KMS-11 (cell line): ENCODE data around the gene SLC25A28.

Experiments used
- H2AFZ ChIP-seq: fragments of 200-600 bp; sonication (generic); 2 replicates; pipeline ENCODE4 v1.6.1; 2016; ENCODE audit warnings: antibody characterized with exemption, mixed run types, low read depth
- H3K27ac ChIP-seq: fragments of 200-600 bp; sonication (generic); 2 replicates; pipeline ENCODE4 v1.6.1; 2016; ENCODE audit warnings: mild to moderate bottlenecking, mixed run types
- H3K27me3 ChIP-seq: fragments of 200-600 bp; sonication (generic); 2 replicates; pipeline ENCODE4 v1.6.1; 2017; ENCODE audit warnings: mild to moderate bottlenecking, low read depth, mixed run types, moderate library complexity; ENCODE audit not compliant: insufficient read depth
- H3K36me3 ChIP-seq: fragments of 200-600 bp; sonication (generic); 2 replicates; pipeline ENCODE4 v1.6.1; 2017; ENCODE audit warnings: mild to moderate bottlenecking, mixed run types; ENCODE audit not compliant: insufficient read depth
- H3K4me1 ChIP-seq: fragments of 200-600 bp; sonication (generic); 2 replicates; pipeline ENCODE4 v1.6.1; 2016; ENCODE audit warnings: mild to moderate bottlenecking, low read depth, mixed run types; ENCODE audit not compliant: poor library complexity, severe bottlenecking
- H3K4me2 ChIP-seq: fragments of 200-600 bp; sonication (generic); 2 replicates; pipeline ENCODE4 v1.7.0; 2016; ENCODE audit warnings: mild to moderate bottlenecking, mixed run types
- H3K4me3 ChIP-seq: fragments of 200-600 bp; sonication (generic); IDR thresholded peaks from 2 replicates; pipeline ENCODE4 v1.6.1; 2017; ENCODE audit warnings: low read depth, low read length, mixed read lengths; ENCODE audit not compliant: insufficient read depth
- H3K79me2 ChIP-seq: fragments of 200-600 bp; sonication (generic); 2 replicates; pipeline ENCODE4 v1.6.1; 2016; ENCODE audit warnings: low read depth, mixed run types; ENCODE audit not compliant: insufficient read depth
- H3K9ac ChIP-seq: fragments of 200-600 bp; sonication (generic); 2 replicates; pipeline ENCODE4 v1.6.1; 2016; ENCODE audit warnings: mild to moderate bottlenecking, mixed run types
- H4K20me1 ChIP-seq: fragments of 200-600 bp; sonication (generic); 2 replicates; pipeline ENCODE4 v1.6.1; 2016; ENCODE audit warnings: mild to moderate bottlenecking, mixed run types; ENCODE audit not compliant: insufficient read depth
- TF ChIP-seq, protein P1 (sequence below): fragments of 200-600 bp; sonication (generic); conservative IDR thresholded peaks from 2 replicates; pipeline ENCODE4 v1.6.1; 2017; ENCODE audit warnings: low read depth, mild to moderate bottlenecking, antibody characterized with exemption, low read length, moderate library complexity, mixed read lengths

The SLC25A28 gene

GRCh38 chr10:99660662-99661376 is 40.6 kb upstream of the SLC25A28 start:
- Histone ChIP-seq H3K4me1 (peaks cover 6% of the 10 kb centered on the region), H3K4me2 (peak overlapping the region; percentile 61; the same call in 1 of the 2 replicates), H3K27ac (no peak overlapping the region)

GRCh38 chr10:99659868-99660366 is 39.7 kb upstream of the SLC25A28 start:
- Histone ChIP-seq H2AFZ (peak overlapping the region; percentile 96), H3K27me3 (no peaks in the 10 kb centered on the region; the same call in 1 of the 2 replicates), H3K36me3 (no peaks in the 10 kb centered on the region), H3K4me3 (peak overlapping the region; percentile 52), H3K4me2 (peak overlapping the region; percentile 61), H4K20me1 (no peaks in the 10 kb centered on the region), H3K4me1 (peaks cover 6% of the 10 kb centered on the region), H3K79me2 (no peaks in the 10 kb centered on the region), H3K27ac (no peak overlapping the region), H3K9ac (peak overlapping the region; percentile 83)
- TF ChIP-seq, protein P1, sequence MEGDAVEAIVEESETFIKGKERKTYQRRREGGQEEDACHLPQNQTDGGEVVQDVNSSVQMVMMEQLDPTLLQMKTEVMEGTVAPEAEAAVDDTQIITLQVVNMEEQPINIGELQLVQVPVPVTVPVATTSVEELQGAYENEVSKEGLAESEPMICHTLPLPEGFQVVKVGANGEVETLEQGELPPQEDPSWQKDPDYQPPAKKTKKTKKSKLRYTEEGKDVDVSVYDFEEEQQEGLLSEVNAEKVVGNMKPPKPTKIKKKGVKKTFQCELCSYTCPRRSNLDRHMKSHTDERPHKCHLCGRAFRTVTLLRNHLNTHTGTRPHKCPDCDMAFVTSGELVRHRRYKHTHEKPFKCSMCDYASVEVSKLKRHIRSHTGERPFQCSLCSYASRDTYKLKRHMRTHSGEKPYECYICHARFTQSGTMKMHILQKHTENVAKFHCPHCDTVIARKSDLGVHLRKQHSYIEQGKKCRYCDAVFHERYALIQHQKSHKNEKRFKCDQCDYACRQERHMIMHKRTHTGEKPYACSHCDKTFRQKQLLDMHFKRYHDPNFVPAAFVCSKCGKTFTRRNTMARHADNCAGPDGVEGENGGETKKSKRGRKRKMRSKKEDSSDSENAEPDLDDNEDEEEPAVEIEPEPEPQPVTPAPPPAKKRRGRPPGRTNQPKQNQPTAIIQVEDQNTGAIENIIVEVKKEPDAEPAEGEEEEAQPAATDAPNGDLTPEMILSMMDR = no peak

More at GRCh38 chr10:99660662-99661376, 40.6 kb upstream of the SLC25A28 start:
- TF ChIP-seq, protein P1 = no peak
- H3K36me3 ChIP-seq = no peaks in the 10 kb centered on the region
- H2AFZ ChIP-seq = no peak overlapping the region
- no peak overlapping the region for H3K9ac ChIP-seq
- H3K4me3 ChIP-seq = no peak overlapping the region
- H3K27me3 ChIP-seq = no peaks in the 10 kb centered on the region; the same call in 1 of the 2 replicates
- H3K79me2 ChIP-seq = no peaks in the 10 kb centered on the region
- H4K20me1 ChIP-seq = no peaks in the 10 kb centered on the region

DNA sequence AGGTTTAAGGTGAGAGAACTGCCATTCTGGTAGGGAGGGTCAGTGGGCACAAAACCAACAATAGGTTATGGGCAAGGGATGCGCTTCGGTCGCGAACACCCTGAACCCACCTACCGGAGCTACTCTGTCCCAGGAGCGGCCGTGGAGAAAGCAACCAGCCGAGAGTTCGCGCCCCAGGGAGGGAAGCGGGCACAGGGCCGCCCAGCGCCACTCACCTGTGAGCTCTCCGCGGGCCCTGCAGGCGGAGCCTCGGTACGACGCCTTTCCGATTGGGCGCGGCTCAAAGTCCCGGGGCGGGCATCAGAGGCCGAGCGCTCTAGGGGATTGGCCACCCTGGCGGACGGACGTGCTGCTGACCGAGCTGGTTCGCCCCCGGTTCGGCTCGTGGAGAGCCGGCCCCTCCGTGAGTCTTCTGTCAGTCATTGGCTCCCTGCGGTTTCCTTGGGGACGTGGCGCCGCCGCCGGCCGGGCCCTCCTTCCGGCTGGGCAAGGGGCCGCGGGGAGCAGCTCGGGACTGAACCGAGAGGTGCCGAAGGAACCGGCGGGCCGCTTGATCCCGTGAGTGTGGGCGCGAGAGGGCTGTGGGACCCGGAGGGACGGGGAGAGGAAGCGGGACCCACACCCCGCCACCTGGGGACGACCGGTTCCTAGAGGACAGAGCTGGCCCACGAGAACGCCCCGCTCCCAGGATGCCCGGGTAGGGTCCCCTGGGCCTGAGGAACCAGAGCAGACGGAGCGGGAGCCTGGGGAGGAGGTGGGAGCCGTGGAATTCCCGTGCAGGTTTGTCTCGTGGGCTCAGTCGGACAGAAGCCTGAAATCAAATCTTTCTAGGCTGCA is 39.0 kb upstream of the SLC25A28 start, which contains the start of gene ENTPD7:
TSS of gene ENTPD7 (plus strand) at position 479 of the 837 bp plus-strand sequence. CDS start 448 bp downstream, outside the sequence.
- H3K4me2 ChIP-seq = peak within 1 kb of the TSS; percentile 61
- H4K20me1 ChIP-seq = no peaks in the 10 kb centered on the region
- TF ChIP-seq, protein P1 = no peak; the same call in none of the 2 replicates
- H3K4me1 ChIP-seq = peaks cover 6% of the 10 kb centered on the region
- H2AFZ ChIP-seq = peak within 1 kb of the TSS; percentile 96
- H3K27ac ChIP-seq = no peak within 1 kb of the TSS
- H3K4me3 ChIP-seq = peak within 1 kb of the TSS; percentile 52
- H3K36me3 ChIP-seq = no peaks in the 10 kb centered on the region
- H3K27me3 ChIP-seq = no peaks in the 10 kb centered on the region; the same call in 1 of the 2 replicates
- peak within 1 kb of the TSS; percentile 83 for H3K9ac ChIP-seq
- H3K79me2 ChIP-seq = no peaks in the 10 kb centered on the region

DNA sequence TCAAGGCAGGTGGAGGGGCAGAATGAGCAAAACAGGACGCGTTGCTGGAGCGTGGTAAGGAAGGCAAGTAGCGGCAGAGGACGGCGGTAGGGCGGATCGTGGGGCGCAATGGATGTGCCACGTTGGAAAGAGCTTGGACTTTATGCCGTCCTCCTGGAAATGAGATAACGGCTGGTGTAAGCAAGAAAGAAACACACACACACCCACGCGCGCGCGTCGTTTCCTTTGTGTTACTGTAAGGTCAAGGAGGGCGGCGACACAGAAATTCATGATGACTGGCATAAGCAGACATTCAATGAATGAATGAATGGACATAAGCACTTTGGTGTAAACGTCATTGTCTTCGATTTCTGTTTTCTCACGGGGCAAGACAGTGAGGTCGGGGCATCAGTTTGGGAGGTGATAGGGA is 38.4 kb upstream of the SLC25A28 start:
- H4K20me1 ChIP-seq = no peaks in the 10 kb centered on the region
- no peaks in the 10 kb centered on the region for H3K79me2 ChIP-seq
- peaks cover 6% of the 10 kb centered on the region for H3K4me1 ChIP-seq
- peak overlapping the region; percentile 96 for H2AFZ ChIP-seq
- peak overlapping the region; percentile 54 for H3K4me2 ChIP-seq
- no peak overlapping the region for H3K27ac ChIP-seq
- H3K27me3 ChIP-seq = no peaks in the 10 kb centered on the region; the same call in 1 of the 2 replicates
- no peak overlapping the region for H3K9ac ChIP-seq
- H3K4me3 ChIP-seq = no peak overlapping the region
- TF ChIP-seq, protein P1 = no peak
- H3K36me3 ChIP-seq = no peaks in the 10 kb centered on the region
